HG03159 (cell line): ENCODE results near the gene GARS1.
"Not testable (repeated sequence)": the region's sequence is repeated elsewhere in the genome, so short reads cannot be mapped to it uniquely, and the experiment has no call there.

Experiments used
- ATAC-seq: cut with Tn5 transposase; IDR thresholded peaks from one replicate; pipeline ENCODE4 v1.9.1; 2021; ENCODE audit warnings: mild to moderate bottlenecking, moderate library complexity; ENCODE audit not compliant: unreplicated experiment

The GARS1 gene

DNA sequence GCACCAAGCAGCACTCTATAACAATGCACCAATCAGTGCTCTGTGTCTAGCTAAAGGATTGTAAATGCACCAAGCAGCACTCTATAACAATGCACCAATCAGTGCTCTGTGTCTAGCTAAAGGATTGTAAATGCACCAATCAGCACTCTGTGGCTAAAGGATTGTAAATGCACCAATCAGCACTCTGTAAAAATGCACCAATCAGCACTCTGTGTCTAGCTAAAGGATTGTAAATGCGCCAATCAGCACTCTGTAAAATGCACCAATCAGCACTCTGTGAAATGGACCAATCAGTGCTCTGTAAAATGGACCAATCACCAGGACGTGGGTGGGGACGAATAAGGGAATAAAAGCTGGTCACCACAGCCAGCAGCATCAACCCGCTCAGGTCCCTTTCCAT, 24.4 kb upstream of the GARS1 start:
- ATAC-seq: not testable (repeated sequence)

DNA sequence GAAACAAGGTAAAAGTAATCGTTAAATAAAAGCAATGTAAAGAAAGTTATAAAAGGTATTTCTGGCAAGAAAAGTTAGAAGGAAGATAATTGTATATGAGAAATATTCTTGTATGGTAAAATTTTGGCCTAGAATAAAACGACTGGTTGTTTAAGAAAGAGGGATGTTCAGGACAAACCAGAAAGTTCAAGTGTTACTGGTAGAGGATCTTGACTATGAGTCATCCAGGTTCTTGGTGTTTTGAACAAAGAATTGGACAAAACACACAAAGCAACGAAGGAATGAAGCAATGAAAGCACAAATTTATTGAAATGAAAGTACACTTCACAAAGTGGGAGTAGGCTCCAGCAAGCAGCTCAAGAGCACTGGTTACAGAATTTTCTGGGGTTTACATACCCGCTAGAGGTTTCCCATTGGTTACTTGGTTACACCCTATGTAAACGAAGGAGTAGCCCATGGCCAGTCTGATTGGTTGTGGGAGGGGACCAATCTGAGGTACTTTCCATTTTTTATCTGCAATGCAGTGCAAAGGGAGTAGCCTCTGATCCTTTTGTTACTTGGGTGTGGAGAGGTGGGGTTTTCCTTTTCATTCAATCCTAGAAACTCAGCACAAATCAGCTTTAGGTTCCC, 22.4 kb upstream of the GARS1 start:
- ATAC-seq: no peak

DNA sequence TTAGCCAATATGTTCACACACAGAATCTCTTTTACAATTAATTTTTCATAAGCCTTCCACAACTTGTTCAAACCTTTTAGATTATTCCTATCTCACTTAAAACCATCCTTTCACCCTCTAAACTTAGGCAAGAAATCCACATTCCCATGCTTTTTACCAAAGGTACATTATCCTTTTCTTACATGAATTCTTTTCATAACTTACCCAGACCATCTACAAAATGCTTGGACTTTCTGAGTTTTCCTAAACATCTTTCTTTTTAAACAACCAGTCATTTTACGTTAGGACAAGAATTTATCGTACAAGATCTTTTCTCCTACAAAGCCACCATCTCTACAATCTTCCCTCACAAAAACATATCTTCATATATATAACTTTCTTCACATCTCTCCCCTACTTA, 18.8 kb upstream of the GARS1 start:
- ATAC-seq: no peak

DNA sequence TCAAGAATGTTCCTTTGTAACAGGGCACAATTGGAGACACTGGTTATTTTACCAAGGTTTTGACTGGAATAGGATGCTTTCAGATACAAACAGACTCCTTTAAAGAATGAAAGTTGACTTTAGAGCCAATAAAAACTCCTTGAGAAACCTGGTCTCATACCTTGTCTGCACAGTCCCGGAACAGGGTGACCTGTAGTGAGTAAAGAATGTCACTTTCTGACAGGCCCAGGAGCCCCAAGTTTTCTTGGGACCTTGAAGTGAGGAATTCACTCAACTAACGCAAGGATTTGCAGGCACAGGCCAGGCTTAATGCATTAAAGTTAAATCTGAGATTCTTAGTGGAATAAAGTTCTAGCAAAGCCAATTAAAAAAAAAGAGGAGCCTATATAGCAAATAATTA, 11.5 kb upstream of the GARS1 start:
- ATAC-seq: no peak

- ATAC-seq: no peak
Measured at GRCh38 chr7:30584415-30584814, 10.3 kb upstream of the GARS1 start.

GRCh38 chr7:30584965-30585364, 9.7 kb upstream of the GARS1 start:
- no peak for ATAC-seq

GRCh38 chr7:30585675-30586074, 9.0 kb upstream of the GARS1 start:
- ATAC-seq: no peak

GRCh38 chr7:30587547-30587946, 7.1 kb upstream of the GARS1 start:
- not testable (repeated sequence) for ATAC-seq

DNA sequence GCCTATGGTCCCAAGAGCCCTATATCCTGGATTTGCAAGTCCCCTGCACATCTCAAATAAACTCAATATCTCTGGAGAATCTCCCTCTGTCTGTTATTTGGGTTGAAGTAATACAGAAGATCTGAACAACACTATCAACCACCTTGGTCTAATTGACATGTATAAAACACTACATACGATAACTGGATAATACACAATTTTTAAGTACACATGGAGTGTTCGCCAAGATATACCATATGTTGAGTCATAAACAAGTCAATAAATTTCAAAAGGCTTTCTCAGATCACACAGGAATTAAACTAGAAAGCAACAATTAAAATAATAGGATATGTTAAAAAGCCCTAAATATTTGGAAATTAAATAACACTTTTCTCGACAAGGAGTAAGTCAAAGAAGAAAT, 5.6 kb upstream of the GARS1 start:
- ATAC-seq: no peak

GRCh38 chr7:30594048-30594539, 584 bp upstream of the GARS1 start:
- ATAC-seq: peak; percentile 30

DNA sequence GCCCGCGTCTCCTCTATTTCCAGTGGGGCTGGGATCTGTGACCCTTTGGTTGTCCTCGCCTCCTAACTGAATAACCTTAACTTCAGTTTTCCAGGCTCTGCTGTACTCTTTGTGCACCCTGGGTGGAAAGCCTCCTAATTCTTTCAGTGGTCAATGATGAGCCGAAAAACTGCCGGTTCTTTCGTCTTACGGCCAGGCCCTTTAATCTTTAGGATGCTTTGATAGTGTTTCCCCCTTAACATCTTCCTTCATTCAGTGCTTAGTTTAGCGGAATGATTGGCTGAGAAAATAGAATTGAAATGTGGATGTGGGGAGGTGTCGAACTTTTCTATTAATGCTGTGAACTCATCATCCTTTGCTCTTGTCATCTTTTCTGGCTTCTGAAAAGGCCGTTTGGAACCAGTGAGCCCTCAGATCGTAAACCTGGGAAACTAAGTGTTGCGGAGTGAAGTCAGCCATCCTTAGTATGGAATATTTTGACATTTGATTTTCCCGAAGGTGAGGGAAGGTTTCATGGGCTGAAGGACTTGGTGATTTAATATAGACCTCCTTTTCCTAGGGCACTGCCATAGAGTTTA, 847 bp downstream of the GARS1 start:
- ATAC-seq: no peak

DNA sequence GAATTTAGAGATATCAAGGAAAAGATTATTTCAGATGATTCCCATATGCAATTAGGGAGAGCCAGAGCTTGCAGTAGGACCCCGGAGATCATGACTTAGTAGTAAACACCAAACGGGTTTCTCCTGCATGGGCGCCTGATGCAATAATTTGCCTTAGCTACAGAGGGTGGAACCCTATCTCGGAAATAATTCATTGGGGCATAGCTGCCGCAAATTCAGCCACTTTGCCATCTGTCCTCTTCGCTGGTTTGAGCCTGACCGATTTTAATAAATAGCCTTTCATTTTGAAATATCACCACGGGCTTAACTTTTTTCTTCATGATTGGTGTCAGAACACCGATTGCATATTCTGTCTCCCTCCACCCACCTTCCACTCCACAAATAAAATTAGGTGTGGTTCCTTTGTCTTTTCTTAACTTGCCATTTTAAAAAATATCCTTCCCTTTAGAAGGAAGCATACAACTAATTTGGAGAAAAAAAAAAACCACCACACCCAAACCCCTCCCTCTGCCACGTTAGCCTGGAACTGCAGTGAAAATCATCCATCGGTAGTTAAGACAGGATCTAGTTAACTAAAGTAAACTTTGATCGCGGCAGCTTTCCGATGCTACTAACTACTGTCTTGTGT, 1.4 kb downstream of the GARS1 start:
- no peak for ATAC-seq

- ATAC-seq: no peak
Measured at GRCh38 chr7:30596721-30597120, 2.0 kb downstream of the GARS1 start.

- no peak for ATAC-seq
Measured at GRCh38 chr7:30598121-30598876, 3.6 kb downstream of the GARS1 start.

GRCh38 chr7:30604901-30605300, 10.2 kb downstream of the GARS1 start:
- ATAC-seq: no peak

DNA sequence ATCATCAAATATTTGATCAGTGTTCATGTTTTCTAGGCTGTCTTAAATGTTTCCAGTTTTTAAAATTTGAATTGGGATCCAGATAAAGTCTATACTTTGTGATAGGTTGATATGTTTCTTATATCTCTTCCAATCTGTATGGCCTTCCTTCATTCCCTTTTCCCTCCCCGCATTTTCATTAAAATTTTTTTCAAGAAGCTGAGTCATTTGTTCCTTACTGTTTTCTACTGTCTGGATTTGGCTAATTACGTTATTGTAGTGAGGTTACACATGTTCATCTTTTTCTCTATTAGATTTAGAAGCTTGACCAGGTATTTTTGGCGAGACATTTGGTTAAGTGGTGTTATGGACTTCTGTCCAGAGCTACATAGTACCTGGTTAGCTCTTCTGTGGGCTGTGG, 11.2 kb downstream of the GARS1 start:
- ATAC-seq: no peak

- no peak for ATAC-seq
Measured at GRCh38 chr7:30612658-30613265, 18.1 kb downstream of the GARS1 start.

DNA sequence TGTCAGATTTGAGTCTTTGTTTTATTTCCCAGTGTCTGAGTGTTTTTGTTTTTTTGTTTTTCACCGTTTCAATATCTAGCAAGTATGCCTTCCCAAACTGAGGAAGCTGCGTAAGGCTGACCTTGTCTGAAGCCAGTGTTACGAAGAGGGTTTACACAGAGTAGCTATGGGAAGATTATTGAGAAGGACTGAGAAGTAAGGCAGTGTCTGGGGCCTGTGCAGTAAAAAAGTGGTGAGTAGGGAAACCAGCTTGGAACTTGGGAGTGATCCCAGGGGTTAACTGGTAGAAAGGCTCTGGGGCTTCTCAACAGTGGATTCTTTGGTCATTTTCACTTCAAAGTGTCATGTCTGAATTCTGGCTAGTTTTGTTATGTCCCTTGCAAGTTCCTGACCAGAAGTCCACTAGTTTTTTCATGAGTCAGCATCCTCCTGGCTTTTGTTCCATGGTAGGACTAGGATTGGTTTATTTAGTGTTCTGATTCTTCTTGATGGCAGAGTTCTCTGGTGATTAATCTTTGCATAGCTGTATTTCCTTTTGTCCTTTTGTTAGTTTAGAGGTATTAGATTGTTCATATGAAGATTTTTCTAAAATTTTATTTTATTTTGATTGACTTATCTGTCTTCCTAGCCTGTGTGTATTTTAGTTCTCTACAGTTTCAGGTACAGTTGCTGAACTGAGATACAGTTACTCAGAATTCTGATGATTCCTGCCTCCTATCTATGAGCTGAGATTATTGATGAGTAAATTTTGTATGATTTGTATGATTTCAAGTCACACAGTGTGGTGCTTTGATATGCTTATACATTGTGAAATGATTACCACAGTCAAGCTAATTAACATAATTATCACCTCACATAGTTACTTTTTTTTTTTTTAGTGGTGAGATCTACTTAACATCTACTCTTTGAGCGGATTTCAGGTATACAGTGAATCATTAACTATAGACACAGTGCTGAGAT, 19.0 kb downstream of the GARS1 start:
- no peak for ATAC-seq

DNA sequence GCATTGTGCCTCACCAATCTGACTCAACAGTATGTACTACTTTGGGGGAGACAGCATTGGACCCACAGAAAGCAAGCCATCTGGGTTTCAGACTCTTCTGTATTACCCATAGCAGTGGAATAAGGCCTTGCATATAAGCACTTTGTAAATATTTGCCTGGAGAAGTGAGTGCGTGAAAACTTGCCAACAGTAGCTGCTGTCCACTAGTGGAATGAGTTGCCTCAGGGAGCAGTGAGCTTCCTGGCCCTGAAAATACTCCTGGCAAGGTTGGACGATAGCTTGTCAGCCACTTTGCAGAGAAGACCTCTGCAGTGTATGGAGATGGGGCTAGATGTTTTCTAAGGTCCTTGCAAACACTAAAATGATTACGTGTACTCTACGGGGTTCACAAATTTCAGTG, 21.6 kb downstream of the GARS1 start:
- no peak for ATAC-seq

DNA sequence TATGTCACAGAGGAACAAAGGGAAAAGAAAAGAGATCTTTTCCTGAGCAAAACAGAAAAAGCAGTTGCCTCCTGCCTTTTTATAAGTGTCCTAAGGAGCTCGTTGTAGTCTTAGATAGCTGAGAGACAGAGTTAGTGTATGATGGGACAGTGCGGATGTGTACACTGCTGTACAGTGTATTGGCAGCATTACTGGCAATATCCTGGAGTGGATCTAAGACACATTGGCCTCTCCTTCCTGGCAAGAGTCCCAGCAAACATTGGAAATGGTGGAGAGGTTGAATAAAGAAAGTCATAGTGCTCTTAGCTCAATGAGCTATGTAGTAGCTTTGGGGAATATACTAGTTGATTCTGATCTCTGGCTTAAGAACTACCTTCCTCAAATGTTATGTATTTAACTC, 22.7 kb downstream of the GARS1 start:
- ATAC-seq: no peak
